Thoracic aorta (tissue), 2 donors: ENCODE results near the gene CASZ1. TPM values are rescaled to one million over a fixed set of nuclear protein-coding genes. Genes with fewer than 3 reads are reported as not detected.

ENCODE experiments used
- ATAC-seq: fragments of 150-250 bp; one replicate; pipeline ENCODE4 v1.8.0; 2017; ENCODE audit warnings: low read depth; ENCODE audit not compliant: insufficient number of reproducible peaks, low FRiP score
- DNase-seq: peaks from one replicate; pipeline ENCODE4 v3.0.0-alpha.2; 2020; ENCODE audit warnings: low spot score
- H3K27ac ChIP-seq, 2 donors: fragments of 200-600 bp; sonication (generic); 1 replicate in 1 of 2; 2 replicates in 1 of 2; pipeline ENCODE4 v1.5.1; 2016; ENCODE audit warnings: mild to moderate bottlenecking in 2 of 2, moderate library complexity in 2 of 2
- H3K27me3 ChIP-seq: fragments of 200-600 bp; sonication (generic); replicated peaks from 2 replicates; pipeline ENCODE4 v1.6.0; 2016; ENCODE audit warnings: mild to moderate bottlenecking; ENCODE audit not compliant: insufficient read depth
- H3K36me3 ChIP-seq: fragments of 200-600 bp; sonication (generic); one replicate; pipeline ENCODE4 v1.5.1; 2016
- H3K4me1 ChIP-seq, 2 donors: fragments of 200-600 bp; sonication (generic); 1 replicate in 1 of 2; 2 replicates in 1 of 2; pipeline versions ENCODE4 v1.5.1 to v1.6.0; 2016; ENCODE audit warnings: low read depth in 2 of 2, mild to moderate bottlenecking in 1 of 2; ENCODE audit not compliant: control insufficient read depth in 1 of 2
- H3K4me3 ChIP-seq: fragments of 200-600 bp; sonication (generic); 2 replicates; pipeline ENCODE4 v1.5.1; 2016; ENCODE audit warnings: mild to moderate bottlenecking
- H3K9me3 ChIP-seq: fragments of 200-600 bp; sonication (generic); 2 replicates; pipeline ENCODE4 v1.5.1; 2016
- CTCF ChIP-seq: fragments of 200-600 bp; sonication (generic); IDR thresholded peaks from one replicate; pipeline ENCODE4 v1.5.1; 2019; ENCODE audit warnings: antibody characterized with exemption
- total RNA-seq, 2 donors: library from RNA; depleted of rRNA; stranded (reverse); fragments of >200 nt; gene quantifications; one replicate each; pipeline versions ENCODE4 v1.1.0 to v1.2.3, GENCODE V29; 2016

CASZ1 gene
- total RNA-seq, 2 donors from 2014 or later = 20.6 to 27.9 TPM

- H3K36me3 ChIP-seq = no peaks in the 10 kb centered on the region
- no peak for DNase-seq
- no peaks in the 10 kb centered on the region for H3K27me3 ChIP-seq
- TF ChIP-seq CTCF = no peak
- H3K4me1 ChIP-seq = peaks cover 26 to 50% of the 10 kb centered on the region in 2 donors
- H3K9me3 ChIP-seq = no peaks in the 10 kb centered on the region
- no peak for ATAC-seq
- H3K27ac ChIP-seq = peak overlapping the region in 1 of 2 donors; percentile 74
- no peak overlapping the region for H3K4me3 ChIP-seq
These were observed 166.5 kb downstream of the CASZ1 start for GRCh38 chr1:10629816-10630571.

- ATAC-seq = no peak
- Histone ChIP-seq H3K27ac (peak overlapping the region; percentile 74 to 75), H3K4me3 (no peak overlapping the region), H3K9me3 (no peaks in the 10 kb centered on the region), H3K36me3 (peaks cover 2% of the 10 kb centered on the region), H3K4me1 (peaks cover 20 to 42% of the 10 kb centered on the region in 2 donors), H3K27me3 (no peaks in the 10 kb centered on the region)
- no peak for DNase-seq
- no peak for TF ChIP-seq CTCF
These were observed 167.2 kb downstream of the CASZ1 start for GRCh38 chr1:10629091-10629815.

GRCh38 chr1:10628685-10629084 lies 167.8 kb downstream of the CASZ1 start:
- ATAC-seq (no peak), DNase-seq (no peak)
- H3K36me3 ChIP-seq = peaks cover 3% of the 10 kb centered on the region
- no peaks in the 10 kb centered on the region for H3K27me3 ChIP-seq
- H3K9me3 ChIP-seq = no peaks in the 10 kb centered on the region
- H3K27ac ChIP-seq = peak overlapping the region; percentile 74 to 75
- H3K4me1 ChIP-seq = peaks cover 16 to 37% of the 10 kb centered on the region in 2 donors
- no peak for TF ChIP-seq CTCF
- H3K4me3 ChIP-seq = no peak overlapping the region

- Histone ChIP-seq H3K4me1 (peaks cover 3 to 19% of the 10 kb centered on the region in 2 donors), H3K27ac (no peak overlapping the region), H3K36me3 (peaks cover 6% of the 10 kb centered on the region), H3K4me3 (no peak overlapping the region), H3K9me3 (no peaks in the 10 kb centered on the region), H3K27me3 (no peaks in the 10 kb centered on the region)
- DNase-seq = no peak
- no peak for ATAC-seq
- TF ChIP-seq CTCF = no peak
These were observed 169.5 kb downstream of the CASZ1 start for GRCh38 chr1:10626791-10627410.

GRCh38 chr1:10626131-10626731 lies 170.2 kb downstream of the CASZ1 start:
- Histone ChIP-seq H3K36me3 (peaks cover 6% of the 10 kb centered on the region), H3K4me1 (peaks cover 3 to 12% of the 10 kb centered on the region in 2 donors), H3K9me3 (no peaks in the 10 kb centered on the region), H3K4me3 (no peak overlapping the region), H3K27ac (peak overlapping the region; percentile 6 to 25), H3K27me3 (no peaks in the 10 kb centered on the region)
- TF ChIP-seq CTCF = no peak
- ATAC-seq (no peak), DNase-seq (no peak)
